HepG2 (cell line): Measurements from ENCODE around the gene CST3. TPM values are rescaled to one million over a fixed set of nuclear protein-coding genes. Genes with fewer than 3 reads are reported as not detected.

Experiments
- ARID2 ChIP-seq: sonication (generic); formaldehyde crosslinking; IDR thresholded peaks from 2 replicates; pipeline ENCODE4 v1.8.1; 2022; ENCODE audit warnings: mild to moderate bottlenecking, missing genetic modification reagents, borderline replicate concordance
- ATRX ChIP-seq: sonication (generic); formaldehyde crosslinking; IDR thresholded peaks from 2 replicates; pipeline ENCODE4 v1.4.0; 2020; ENCODE audit warnings: missing genetic modification reagents, borderline replicate concordance
- KAT8 ChIP-seq: IDR thresholded peaks from 2 replicates; pipeline ENCODE4 v1.6.1; 2016; ENCODE audit warnings: missing genetic modification reagents, missing compliant biosample characterization
- MAFF ChIP-seq: IDR thresholded peaks from 2 replicates; pipeline ENCODE4 v1.6.1; 2011; ENCODE audit warnings: low read depth, low read length, improper control_type of control experiment
- NFKB2 ChIP-seq: sonication (generic); formaldehyde crosslinking; IDR thresholded peaks from 2 replicates; pipeline ENCODE4 v1.4.0; 2020; ENCODE audit warnings: missing genetic modification reagents, borderline replicate concordance
- NFYB ChIP-seq: sonication (generic); formaldehyde crosslinking; IDR thresholded peaks from 2 replicates; pipeline ENCODE4 v1.4.0; 2020; ENCODE audit warnings: missing genetic modification reagents
- REL ChIP-seq: sonication (generic); formaldehyde crosslinking; conservative IDR thresholded peaks from 2 replicates; pipeline ENCODE4 v1.8.0; 2022; ENCODE audit warnings: mild to moderate bottlenecking, missing genetic modification reagents, moderate library complexity
- ZBED4 ChIP-seq: sonication (generic); formaldehyde crosslinking; IDR thresholded peaks from 2 replicates; pipeline ENCODE4 v1.4.0; 2020; ENCODE audit warnings: missing genetic modification reagents, borderline replicate concordance
- polyA plus RNA-seq, 8 experiments: library from polyadenylated mRNA; depleted of rRNA in 3 of 8; stranded (reverse) in 7 of 8; unstranded in 1 of 8; fragments of >200 nt; fragmentation: Illumina TruSeq in 4 of 8; extraction: Trizol in 4 of 8; gene quantifications; 2 replicates each; pipeline versions ENCODE4 v1.2.1 to v1.2.3, GENCODE V29; 2011 to 2016; ENCODE audit warnings: low read depth in 4 of 8, missing spikeins in 1 of 8, mixed read lengths in 1 of 8; ENCODE audit not compliant: insufficient read depth in 1 of 8
- total RNA-seq, 5 experiments: library from RNA; depleted of rRNA; stranded (reverse); fragments of >200 nt; fragmentation: Illumina TruSeq; extraction: Trizol; gene quantifications; 2 replicates each; pipeline ENCODE4 v1.2.3, GENCODE V29; 2016; ENCODE audit warnings: low read depth in 1 of 5
- TF ChIP-seq, protein P1 (sequence below): sonication (generic); formaldehyde crosslinking; IDR thresholded peaks from 2 replicates; pipeline ENCODE4 v1.4.0; 2020; ENCODE audit warnings: missing genetic modification reagents
- TF ChIP-seq, protein P2 (sequence below): sonication (generic); formaldehyde crosslinking; IDR thresholded peaks from 2 replicates; pipeline ENCODE4 v1.4.0; 2020; ENCODE audit warnings: mild to moderate bottlenecking, missing genetic modification reagents, borderline replicate concordance
- TF ChIP-seq, protein P3 (sequence below): sonication (generic); formaldehyde crosslinking; IDR thresholded peaks from 2 replicates; pipeline ENCODE4 v1.4.0; 2020; ENCODE audit warnings: missing genetic modification reagents

The CST3 gene
- total and polyA plus RNA-seq, 2 of the 13 experiments (the other 11 are each of a cell fraction or from before 2014, with no cell fraction given) = 690 to 1,005 TPM

DNA sequence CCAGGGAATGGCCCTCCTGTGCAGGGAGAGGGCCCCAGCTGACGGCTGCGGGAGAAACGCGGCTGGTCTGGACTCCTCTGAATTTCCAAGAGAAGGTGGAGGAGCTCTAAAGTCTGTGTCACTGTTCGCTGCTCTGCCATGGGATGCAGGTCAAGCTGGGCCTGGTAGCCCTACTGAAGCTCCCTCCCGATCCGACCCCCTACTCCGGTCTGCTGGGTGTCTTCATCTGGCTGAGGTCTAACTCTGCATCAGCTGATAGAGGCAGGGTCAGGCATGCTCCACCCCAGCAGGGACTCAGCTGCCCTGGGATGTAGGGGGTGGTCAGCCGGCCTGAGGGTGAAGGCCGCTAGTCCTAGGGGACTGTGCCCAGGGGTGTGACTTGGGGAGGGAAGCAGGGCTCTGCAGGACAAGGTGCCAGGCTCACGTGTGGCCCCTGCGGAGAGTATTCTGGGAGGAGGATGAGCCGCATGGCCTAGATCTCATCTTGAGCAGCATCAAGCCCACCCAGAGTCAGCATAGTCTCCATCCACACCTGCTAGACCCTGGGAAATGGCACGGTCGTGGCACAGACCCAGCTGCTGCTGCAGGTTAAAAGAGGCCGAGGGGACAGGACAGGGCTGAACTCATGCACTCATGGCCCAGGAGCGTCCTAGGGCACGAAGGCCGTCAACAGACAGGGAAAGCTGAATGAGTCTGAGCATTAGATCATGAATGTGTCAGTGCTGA is 1.4 kb downstream of the CST3 start (continued):
- TF ChIP-seq, protein P1, sequence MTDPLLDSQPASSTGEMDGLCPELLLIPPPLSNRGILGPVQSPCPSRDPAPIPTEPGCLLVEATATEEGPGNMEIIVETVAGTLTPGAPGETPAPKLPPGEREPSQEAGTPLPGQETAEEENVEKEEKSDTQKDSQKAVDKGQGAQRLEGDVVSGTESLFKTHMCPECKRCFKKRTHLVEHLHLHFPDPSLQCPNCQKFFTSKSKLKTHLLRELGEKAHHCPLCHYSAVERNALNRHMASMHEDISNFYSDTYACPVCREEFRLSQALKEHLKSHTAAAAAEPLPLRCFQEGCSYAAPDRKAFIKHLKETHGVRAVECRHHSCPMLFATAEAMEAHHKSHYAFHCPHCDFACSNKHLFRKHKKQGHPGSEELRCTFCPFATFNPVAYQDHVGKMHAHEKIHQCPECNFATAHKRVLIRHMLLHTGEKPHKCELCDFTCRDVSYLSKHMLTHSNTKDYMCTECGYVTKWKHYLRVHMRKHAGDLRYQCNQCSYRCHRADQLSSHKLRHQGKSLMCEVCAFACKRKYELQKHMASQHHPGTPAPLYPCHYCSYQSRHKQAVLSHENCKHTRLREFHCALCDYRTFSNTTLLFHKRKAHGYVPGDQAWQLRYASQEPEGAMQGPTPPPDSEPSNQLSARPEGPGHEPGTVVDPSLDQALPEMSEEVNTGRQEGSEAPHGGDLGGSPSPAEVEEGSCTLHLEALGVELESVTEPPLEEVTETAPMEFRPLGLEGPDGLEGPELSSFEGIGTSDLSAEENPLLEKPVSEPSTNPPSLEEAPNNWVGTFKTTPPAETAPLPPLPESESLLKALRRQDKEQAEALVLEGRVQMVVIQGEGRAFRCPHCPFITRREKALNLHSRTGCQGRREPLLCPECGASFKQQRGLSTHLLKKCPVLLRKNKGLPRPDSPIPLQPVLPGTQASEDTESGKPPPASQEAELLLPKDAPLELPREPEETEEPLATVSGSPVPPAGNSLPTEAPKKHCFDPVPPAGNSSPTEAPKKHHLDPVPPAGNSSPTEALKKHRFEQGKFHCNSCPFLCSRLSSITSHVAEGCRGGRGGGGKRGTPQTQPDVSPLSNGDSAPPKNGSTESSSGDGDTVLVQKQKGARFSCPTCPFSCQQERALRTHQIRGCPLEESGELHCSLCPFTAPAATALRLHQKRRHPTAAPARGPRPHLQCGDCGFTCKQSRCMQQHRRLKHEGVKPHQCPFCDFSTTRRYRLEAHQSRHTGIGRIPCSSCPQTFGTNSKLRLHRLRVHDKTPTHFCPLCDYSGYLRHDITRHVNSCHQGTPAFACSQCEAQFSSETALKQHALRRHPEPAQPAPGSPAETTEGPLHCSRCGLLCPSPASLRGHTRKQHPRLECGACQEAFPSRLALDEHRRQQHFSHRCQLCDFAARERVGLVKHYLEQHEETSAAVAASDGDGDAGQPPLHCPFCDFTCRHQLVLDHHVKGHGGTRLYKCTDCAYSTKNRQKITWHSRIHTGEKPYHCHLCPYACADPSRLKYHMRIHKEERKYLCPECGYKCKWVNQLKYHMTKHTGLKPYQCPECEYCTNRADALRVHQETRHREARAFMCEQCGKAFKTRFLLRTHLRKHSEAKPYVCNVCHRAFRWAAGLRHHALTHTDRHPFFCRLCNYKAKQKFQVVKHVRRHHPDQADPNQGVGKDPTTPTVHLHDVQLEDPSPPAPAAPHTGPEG (CRISPR knock-in tag) = no peak
- TF ChIP-seq KAT8 (CRISPR knock-in tag) (no peak), NFKB2 (CRISPR knock-in tag) (peak; percentile 79; the same call in 1 of the 2 replicates), ZBED4 (CRISPR knock-in tag) (peak; percentile 47; the same call in 1 of the 2 replicates), NFYB (CRISPR knock-in tag) (no peak), ATRX (CRISPR knock-in tag) (no peak), REL (CRISPR knock-in tag) (no peak), ARID2 (CRISPR knock-in tag) (peak; percentile 77; the same call in 1 of the 2 replicates), MAFF (no peak)
- TF ChIP-seq, protein P2, sequence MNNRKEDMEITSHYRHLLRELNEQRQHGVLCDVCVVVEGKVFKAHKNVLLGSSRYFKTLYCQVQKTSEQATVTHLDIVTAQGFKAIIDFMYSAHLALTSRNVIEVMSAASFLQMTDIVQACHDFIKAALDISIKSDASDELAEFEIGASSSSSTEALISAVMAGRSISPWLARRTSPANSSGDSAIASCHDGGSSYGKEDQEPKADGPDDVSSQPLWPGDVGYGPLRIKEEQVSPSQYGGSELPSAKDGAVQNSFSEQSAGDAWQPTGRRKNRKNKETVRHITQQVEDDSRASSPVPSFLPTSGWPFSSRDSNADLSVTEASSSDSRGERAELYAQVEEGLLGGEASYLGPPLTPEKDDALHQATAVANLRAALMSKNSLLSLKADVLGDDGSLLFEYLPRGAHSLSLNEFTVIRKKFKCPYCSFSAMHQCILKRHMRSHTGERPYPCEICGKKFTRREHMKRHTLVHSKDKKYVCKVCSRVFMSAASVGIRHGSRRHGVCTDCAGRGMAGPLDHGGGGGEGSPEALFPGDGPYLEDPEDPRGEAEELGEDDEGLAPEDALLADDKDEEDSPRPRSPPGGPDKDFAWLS (CRISPR knock-in tag) = no peak
- TF ChIP-seq, protein P3, sequence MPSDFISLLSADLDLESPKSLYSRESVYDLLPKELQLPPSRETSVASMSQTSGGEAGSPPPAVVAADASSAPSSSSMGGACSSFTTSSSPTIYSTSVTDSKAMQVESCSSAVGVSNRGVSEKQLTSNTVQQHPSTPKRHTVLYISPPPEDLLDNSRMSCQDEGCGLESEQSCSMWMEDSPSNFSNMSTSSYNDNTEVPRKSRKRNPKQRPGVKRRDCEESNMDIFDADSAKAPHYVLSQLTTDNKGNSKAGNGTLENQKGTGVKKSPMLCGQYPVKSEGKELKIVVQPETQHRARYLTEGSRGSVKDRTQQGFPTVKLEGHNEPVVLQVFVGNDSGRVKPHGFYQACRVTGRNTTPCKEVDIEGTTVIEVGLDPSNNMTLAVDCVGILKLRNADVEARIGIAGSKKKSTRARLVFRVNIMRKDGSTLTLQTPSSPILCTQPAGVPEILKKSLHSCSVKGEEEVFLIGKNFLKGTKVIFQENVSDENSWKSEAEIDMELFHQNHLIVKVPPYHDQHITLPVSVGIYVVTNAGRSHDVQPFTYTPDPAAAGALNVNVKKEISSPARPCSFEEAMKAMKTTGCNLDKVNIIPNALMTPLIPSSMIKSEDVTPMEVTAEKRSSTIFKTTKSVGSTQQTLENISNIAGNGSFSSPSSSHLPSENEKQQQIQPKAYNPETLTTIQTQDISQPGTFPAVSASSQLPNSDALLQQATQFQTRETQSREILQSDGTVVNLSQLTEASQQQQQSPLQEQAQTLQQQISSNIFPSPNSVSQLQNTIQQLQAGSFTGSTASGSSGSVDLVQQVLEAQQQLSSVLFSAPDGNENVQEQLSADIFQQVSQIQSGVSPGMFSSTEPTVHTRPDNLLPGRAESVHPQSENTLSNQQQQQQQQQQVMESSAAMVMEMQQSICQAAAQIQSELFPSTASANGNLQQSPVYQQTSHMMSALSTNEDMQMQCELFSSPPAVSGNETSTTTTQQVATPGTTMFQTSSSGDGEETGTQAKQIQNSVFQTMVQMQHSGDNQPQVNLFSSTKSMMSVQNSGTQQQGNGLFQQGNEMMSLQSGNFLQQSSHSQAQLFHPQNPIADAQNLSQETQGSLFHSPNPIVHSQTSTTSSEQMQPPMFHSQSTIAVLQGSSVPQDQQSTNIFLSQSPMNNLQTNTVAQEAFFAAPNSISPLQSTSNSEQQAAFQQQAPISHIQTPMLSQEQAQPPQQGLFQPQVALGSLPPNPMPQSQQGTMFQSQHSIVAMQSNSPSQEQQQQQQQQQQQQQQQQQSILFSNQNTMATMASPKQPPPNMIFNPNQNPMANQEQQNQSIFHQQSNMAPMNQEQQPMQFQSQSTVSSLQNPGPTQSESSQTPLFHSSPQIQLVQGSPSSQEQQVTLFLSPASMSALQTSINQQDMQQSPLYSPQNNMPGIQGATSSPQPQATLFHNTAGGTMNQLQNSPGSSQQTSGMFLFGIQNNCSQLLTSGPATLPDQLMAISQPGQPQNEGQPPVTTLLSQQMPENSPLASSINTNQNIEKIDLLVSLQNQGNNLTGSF (CRISPR knock-in tag) = no peak
